ENCODE measurements around the gene INPP5F. TPM values are rescaled to one million over a fixed set of nuclear protein-coding genes. Genes with fewer than 3 reads are reported as not detected.
"Not testable (repeated sequence)": the region's sequence is repeated elsewhere in the genome, so short reads cannot be mapped to it uniquely, and the experiment has no call there.

The INPP5F gene
- total RNA-seq, 1 donor from 2014 or later, result 36.8 TPM

GRCh38 chr10:119863951-119864565, 138.2 kb downstream of the INPP5F start:
- Mint-ChIP-seq H3K4me1 (ENCODE audit: unreplicated experiment) (peaks cover 12% of the 10 kb centered on the region), H3K27ac (ENCODE audit: unreplicated experiment) (no peak overlapping the region)
- TF ChIP-seq CTCF (IDR thresholded peaks at IDR 0.05), result no peak

GRCh38 chr10:119865699-119866240, 139.9 kb downstream of the INPP5F start:
- no peak overlapping the region for H3K27ac Mint-ChIP-seq (ENCODE audit: unreplicated experiment)
- DNase-seq (ENCODE audit: extremely low spot score, unreplicated experiment), result no peak
- no peaks in the 10 kb centered on the region for H3K27me3 Mint-ChIP-seq (ENCODE audit: unreplicated experiment)
- H3K4me3 Mint-ChIP-seq (ENCODE audit: unreplicated experiment), result no peak overlapping the region
- H3K4me1 Mint-ChIP-seq (ENCODE audit: unreplicated experiment), result peaks cover 21% of the 10 kb centered on the region
- H3K36me3 Mint-ChIP-seq (ENCODE audit: unreplicated experiment), result peaks cover 3% of the 10 kb centered on the region
- TF ChIP-seq CTCF (IDR thresholded peaks at IDR 0.05), result no peak
- H3K9me3 Mint-ChIP-seq (ENCODE audit: unreplicated experiment), result peaks cover 3% of the 10 kb centered on the region

More at GRCh38 chr10:119863951-119864565, 138.2 kb downstream of the INPP5F start:
- Mint-ChIP-seq H3K4me3 (ENCODE audit: unreplicated experiment) (no peak overlapping the region), H3K9me3 (ENCODE audit: unreplicated experiment) (peaks cover 3% of the 10 kb centered on the region), H3K36me3 (ENCODE audit: unreplicated experiment) (peaks cover 4% of the 10 kb centered on the region), H3K27me3 (ENCODE audit: unreplicated experiment) (no peaks in the 10 kb centered on the region)
- DNase-seq (ENCODE audit: extremely low spot score, unreplicated experiment), result no peak

- H3K36me3 Mint-ChIP-seq (ENCODE audit: unreplicated experiment), result peaks cover 3% of the 10 kb centered on the region
- H3K9me3 Mint-ChIP-seq (ENCODE audit: unreplicated experiment), result peaks cover 3% of the 10 kb centered on the region
- peaks cover 31% of the 10 kb centered on the region for H3K4me1 Mint-ChIP-seq (ENCODE audit: unreplicated experiment)
- no peak overlapping the region for H3K4me3 Mint-ChIP-seq (ENCODE audit: unreplicated experiment)
- H3K27ac Mint-ChIP-seq (ENCODE audit: unreplicated experiment), result peak overlapping the region; percentile 3
- no peaks in the 10 kb centered on the region for H3K27me3 Mint-ChIP-seq (ENCODE audit: unreplicated experiment)
- TF ChIP-seq CTCF (IDR thresholded peaks at IDR 0.05), result no peak
- DNase-seq (ENCODE audit: extremely low spot score, unreplicated experiment), result no peak
Observed at GRCh38 chr10:119867317-119867716, 141.5 kb downstream of the INPP5F start.

GRCh38 chr10:119869398-119869797, 143.5 kb downstream of the INPP5F start:
- not testable (repeated sequence) for H3K36me3 Mint-ChIP-seq (ENCODE audit: unreplicated experiment); H3K4me3 Mint-ChIP-seq (ENCODE audit: unreplicated experiment); H3K9me3 Mint-ChIP-seq (ENCODE audit: unreplicated experiment); DNase-seq (ENCODE audit: extremely low spot score, unreplicated experiment); H3K27me3 Mint-ChIP-seq (ENCODE audit: unreplicated experiment); H3K27ac Mint-ChIP-seq (ENCODE audit: unreplicated experiment)
- H3K4me1 Mint-ChIP-seq (ENCODE audit: unreplicated experiment), result peaks cover 38% of the 10 kb centered on the region

- Mint-ChIP-seq H3K36me3 (ENCODE audit: unreplicated experiment) (no peaks in the 10 kb centered on the region), H3K9me3 (ENCODE audit: unreplicated experiment) (no peaks in the 10 kb centered on the region), H3K27me3 (ENCODE audit: unreplicated experiment) (no peaks in the 10 kb centered on the region), H3K4me1 (ENCODE audit: unreplicated experiment) (peaks cover 38% of the 10 kb centered on the region), H3K27ac (ENCODE audit: unreplicated experiment) (peak overlapping the region; percentile 77), H3K4me3 (ENCODE audit: unreplicated experiment) (peak overlapping the region; percentile 84)
- TF ChIP-seq CTCF (IDR thresholded peaks at IDR 0.05), result no peak
- DNase-seq (ENCODE audit: extremely low spot score, unreplicated experiment), result no peak
Observed at GRCh38 chr10:119871881-119872609, 146.2 kb downstream of the INPP5F start.
